Spleen (tissue), 11 donors: Measurements from ENCODE around the gene HOXA7. TPM values are rescaled to one million over a fixed set of nuclear protein-coding genes. Genes with fewer than 3 reads are reported as not detected.
A peak's percentile ranks its signal among the peaks of the same experiment; 100 is the strongest.

Source experiments
- DNase-seq: peaks from one replicate; pipeline ENCODE4 v3.0.0-alpha.2; 2020
- H3K27ac ChIP-seq, 8 donors: fragments of 200-600 bp; sonication (generic) in 7 of 8; 1 replicate in 4 of 8; 2 replicates in 4 of 8; pipeline versions ENCODE4 v1.5.0 to v1.8.0; 2016 to 2021; ENCODE audit warnings: inconsistent platforms in 4 of 8, mild to moderate bottlenecking in 4 of 8, moderate library complexity in 1 of 8
- H3K27me3 ChIP-seq, 7 donors: fragments of 200-600 bp; sonication (generic) in 6 of 7; replicated peaks in 1 of 7; 1 replicate in 4 of 7; 2 replicates in 3 of 7; pipeline versions ENCODE4 v1.5.0 to v1.8.0; 2016 to 2021; ENCODE audit warnings: inconsistent platforms in 3 of 7, mild to moderate bottlenecking in 1 of 7
- H3K36me3 ChIP-seq, 6 donors: fragments of 200-600 bp; sonication (generic) in 5 of 6; 1 replicate in 4 of 6; 2 replicates in 2 of 6; pipeline versions ENCODE4 v1.5.0 to v1.8.0; 2016 to 2021; ENCODE audit warnings: inconsistent platforms in 2 of 6
- H3K4me1 ChIP-seq, 6 donors: fragments of 200-600 bp; sonication (generic) in 5 of 6; 1 replicate in 3 of 6; 2 replicates in 3 of 6; pipeline versions ENCODE4 v1.5.0 to v1.8.0; 2016 to 2021; ENCODE audit warnings: inconsistent platforms in 3 of 6
- H3K4me3 ChIP-seq, 8 donors: fragments of 200-600 bp; sonication (generic) in 7 of 8; 1 replicate in 4 of 8; 2 replicates in 4 of 8; pipeline versions ENCODE4 v1.5.0 to v1.8.0; 2016 to 2021; ENCODE audit warnings: inconsistent platforms in 4 of 8, mild to moderate bottlenecking in 4 of 8, moderate library complexity in 2 of 8
- H3K9me3 ChIP-seq, 8 donors: fragments of 200-600 bp; sonication (generic) in 7 of 8; 1 replicate in 4 of 8; 2 replicates in 4 of 8; pipeline versions ENCODE4 v1.5.0 to v1.8.0; 2016 to 2021; ENCODE audit warnings: inconsistent platforms in 4 of 8
- POLR2A ChIP-seq, 3 donors: fragments of 450-650 bp; IDR thresholded peaks; one replicate each; pipeline ENCODE4 v1.5.1; 2017; ENCODE audit warnings: antibody characterized with exemption in 3 of 3, mild to moderate bottlenecking in 1 of 3
- POLR2AphosphoS5 ChIP-seq, 3 donors: sonication (generic); formaldehyde crosslinking; IDR thresholded peaks; one replicate each; pipeline ENCODE4 v1.5.1; 2017; ENCODE audit warnings: antibody characterized with exemption in 3 of 3
- WGBS, 5 donors: extraction: QIAGEN DNeasy Blood & Tissue Kit in 3 of 5; methylation state at CpG; one replicate each; pipeline versions ENCODE4 v1.1.5 to v1.1.7; 2013 to 2018; 5-methylcytosine and 5-hydroxymethylcytosine counted together
- intact Hi-C: fragments of 100-400 bp; cut with DNase I; formaldehyde crosslinking; loops from one replicate; pipeline ENCODE4 v1.15.0; 2023; ENCODE audit warnings: low total_unique reads
- polyA plus RNA-seq, 3 donors: library from polyadenylated mRNA; stranded (reverse); fragments of 200-250 nt; gene quantifications; one replicate each; pipeline ENCODE4 v1.2.1, GENCODE V29; 2013
- total RNA-seq, 7 donors: library from RNA; depleted of rRNA in 3 of 7; stranded (reverse); fragments of >200 nt in 3 of 7; fragmentation: NEBNext Ultra II Directional in 4 of 7; extraction: Animal tissue kit (Norgen Biotek cat#: 25700) in 4 of 7; gene quantifications; one replicate each; pipeline versions ENCODE4 v1.1.0 to v1.2.1, GENCODE V29; 2016 to 2021
- TF ChIP-seq, protein P1 (sequence below), 11 experiments: fragments of 200-600 bp in 7 of 11; fragments of 450-650 bp in 4 of 11; sonication (generic) in 4 of 11; IDR thresholded peaks in 8 of 11; conservative IDR thresholded peaks in 3 of 11; 1 replicate in 7 of 11; 2 replicates in 4 of 11; pipeline versions ENCODE4 v1.4.0 to v1.8.0; 2016 to 2021; ENCODE audit warnings: antibody characterized with exemption in 11 of 11, inconsistent platforms in 4 of 11, mild to moderate bottlenecking in 1 of 11
- donor health status: healthy with polysubstance abuse.
- donor health status: DM: no; HTN: no; CAD: no; lungs with moderate emphysema.
- donor health status: DM: no; HTN: no; CAD: no.
- donor health status: Bipolar disorder and iron deficiency.
- donor health status: healthy.
- donor health status: DM: no; HTN: no; CAD: no.
- donor health status: DM: yes; HTN: yes; CAD: no.

The HOXA7 gene
- total and polyA plus RNA-seq, 10 donors: 0.55 to 8.0 (median 2.4) TPM

DNA sequence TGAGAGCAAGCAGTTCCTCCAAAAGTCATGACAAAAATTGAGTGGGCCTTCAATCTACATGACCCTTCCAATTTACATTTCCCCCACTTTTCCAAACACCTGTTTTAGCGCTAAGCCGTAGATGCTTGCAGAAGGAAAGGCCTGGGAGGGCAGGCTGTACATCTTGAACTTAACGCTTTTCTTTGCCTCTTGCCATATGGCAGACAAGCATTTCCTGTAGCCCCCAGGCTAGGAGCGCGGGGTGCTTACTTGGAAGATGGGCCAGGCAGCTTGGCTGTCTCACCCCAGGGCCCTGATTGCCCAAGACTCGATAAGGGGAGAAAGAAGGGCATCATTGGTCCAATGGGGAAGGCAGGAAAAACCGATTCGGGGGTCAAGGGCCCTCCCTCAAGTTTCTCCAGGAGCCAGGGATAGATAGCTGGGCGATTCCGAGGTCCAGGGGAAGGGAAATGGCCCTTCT, 15.9 kb upstream of the HOXA7 start:
- H3K27me3 ChIP-seq: peaks cover 47 to 100% (median 100%) of the 10 kb centered on the region in 7 donors
- H3K4me3 ChIP-seq: peak overlapping the region in 3 of 8 donors; percentile 45 to 72 (median 52)
- WGBS, 5 donors: 6 to 19% (median 7%) methylated on average over 10 of the region's 10 CpGs
- DNase-seq: peak; percentile 41
- H3K4me1 ChIP-seq: peaks cover 15 to 76% (median 44%) of the 10 kb centered on the region in 6 donors
- H3K36me3 ChIP-seq: no peaks in the 10 kb centered on the region
- H3K9me3 ChIP-seq: peaks cover 0 to 8% (median 0%) of the 10 kb centered on the region in 8 donors
- intact Hi-C loops: no loop called here
- no peak overlapping the region for H3K27ac ChIP-seq
- TF ChIP-seq, protein P1, sequence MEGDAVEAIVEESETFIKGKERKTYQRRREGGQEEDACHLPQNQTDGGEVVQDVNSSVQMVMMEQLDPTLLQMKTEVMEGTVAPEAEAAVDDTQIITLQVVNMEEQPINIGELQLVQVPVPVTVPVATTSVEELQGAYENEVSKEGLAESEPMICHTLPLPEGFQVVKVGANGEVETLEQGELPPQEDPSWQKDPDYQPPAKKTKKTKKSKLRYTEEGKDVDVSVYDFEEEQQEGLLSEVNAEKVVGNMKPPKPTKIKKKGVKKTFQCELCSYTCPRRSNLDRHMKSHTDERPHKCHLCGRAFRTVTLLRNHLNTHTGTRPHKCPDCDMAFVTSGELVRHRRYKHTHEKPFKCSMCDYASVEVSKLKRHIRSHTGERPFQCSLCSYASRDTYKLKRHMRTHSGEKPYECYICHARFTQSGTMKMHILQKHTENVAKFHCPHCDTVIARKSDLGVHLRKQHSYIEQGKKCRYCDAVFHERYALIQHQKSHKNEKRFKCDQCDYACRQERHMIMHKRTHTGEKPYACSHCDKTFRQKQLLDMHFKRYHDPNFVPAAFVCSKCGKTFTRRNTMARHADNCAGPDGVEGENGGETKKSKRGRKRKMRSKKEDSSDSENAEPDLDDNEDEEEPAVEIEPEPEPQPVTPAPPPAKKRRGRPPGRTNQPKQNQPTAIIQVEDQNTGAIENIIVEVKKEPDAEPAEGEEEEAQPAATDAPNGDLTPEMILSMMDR (IDR thresholded peaks at IDR 0.05 in 8 of 11, conservative IDR thresholded peaks at IDR 0.05 in 3 of 11): no peak
- TF ChIP-seq POLR2A (IDR thresholded peaks at IDR 0.05) (no peak), POLR2AphosphoS5 (IDR thresholded peaks at IDR 0.05) (no peak)

DNA sequence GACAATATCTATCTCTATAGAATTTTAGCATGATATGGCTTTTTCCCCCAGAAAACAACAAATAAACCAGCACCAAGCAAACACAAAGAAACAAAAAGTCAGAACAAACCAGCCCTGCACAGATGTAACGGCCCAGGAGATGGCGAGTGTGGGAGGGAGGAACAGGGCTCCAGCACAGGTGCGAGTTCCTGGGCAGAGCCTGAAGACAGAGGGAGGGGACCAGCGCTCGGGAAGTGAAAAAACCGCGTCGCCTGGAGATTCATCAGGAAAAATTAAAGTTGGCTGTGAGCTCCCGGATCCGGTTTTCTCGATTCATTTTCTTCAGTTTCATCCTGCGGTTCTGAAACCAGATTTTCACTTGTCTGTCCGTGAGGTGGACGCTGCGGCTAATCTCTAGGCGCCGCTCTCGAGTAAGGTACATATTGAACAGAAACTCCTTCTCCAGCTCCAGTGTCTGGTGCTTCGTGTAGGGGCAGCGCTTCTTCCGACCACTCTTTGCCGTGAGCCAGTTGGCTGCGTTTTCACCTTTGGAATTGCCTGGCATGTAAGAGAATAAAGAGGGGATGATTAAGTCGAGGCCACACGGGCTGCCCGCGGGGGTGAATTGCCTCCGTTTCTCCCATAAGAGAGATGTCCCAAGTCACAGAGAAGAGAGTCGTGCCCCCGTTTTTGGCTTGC, 15.3 kb upstream of the HOXA7 start:
- H3K27ac ChIP-seq: no peak overlapping the region
- TF ChIP-seq, protein P1 (IDR thresholded peaks at IDR 0.05 in 8 of 11, conservative IDR thresholded peaks at IDR 0.05 in 3 of 11): no peak
- peak in 1 of 3 donors; percentile 3 for TF ChIP-seq POLR2AphosphoS5 (IDR thresholded peaks at IDR 0.05)
- H3K9me3 ChIP-seq: peaks cover 0 to 8% (median 0%) of the 10 kb centered on the region in 8 donors
- peak; percentile 54 for DNase-seq
- intact Hi-C loops: no loop called here
- H3K4me1 ChIP-seq: peaks cover 17 to 82% (median 49%) of the 10 kb centered on the region in 6 donors
- WGBS, 5 donors: 4 to 10% (median 6%) methylated on average over 30 of the region's 30 CpGs
- H3K4me3 ChIP-seq: no peak overlapping the region
- no peaks in the 10 kb centered on the region for H3K36me3 ChIP-seq
- peaks cover 47 to 100% (median 100%) of the 10 kb centered on the region in 7 donors for H3K27me3 ChIP-seq

DNA sequence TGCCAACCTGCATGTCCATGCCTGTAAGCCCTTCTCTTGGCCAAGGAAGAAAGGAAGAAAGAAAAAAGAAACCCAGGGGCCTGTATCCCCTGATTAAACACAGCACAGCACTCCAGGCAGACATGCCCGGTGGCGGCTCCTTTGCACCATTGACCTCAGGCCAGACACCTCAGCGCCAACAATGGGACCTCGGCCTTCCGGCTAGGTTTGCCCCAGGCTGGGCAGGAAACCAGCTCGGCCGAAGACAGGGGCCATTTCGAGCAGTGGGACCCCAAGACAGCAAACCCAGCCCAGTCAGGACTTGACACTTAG, 14.8 kb upstream of the HOXA7 start:
- no peak overlapping the region for H3K4me3 ChIP-seq
- DNase-seq: peak; percentile 62
- H3K27ac ChIP-seq: no peak overlapping the region
- WGBS, 5 donors: 3 to 16% (median 10%) methylated on average over 8 of the region's 8 CpGs
- peaks cover 22 to 87% (median 54%) of the 10 kb centered on the region in 6 donors for H3K4me1 ChIP-seq
- TF ChIP-seq POLR2AphosphoS5 (IDR thresholded peaks at IDR 0.05): peak in 2 of 3 donors; percentile 4 to 14
- TF ChIP-seq, protein P1 (IDR thresholded peaks at IDR 0.05 in 8 of 11, conservative IDR thresholded peaks at IDR 0.05 in 3 of 11): no peak
- peaks cover 51 to 100% (median 100%) of the 10 kb centered on the region in 7 donors for H3K27me3 ChIP-seq
- intact Hi-C loops: no loop called here
- no peaks in the 10 kb centered on the region for H3K36me3 ChIP-seq
- peaks cover 0 to 9% (median 0%) of the 10 kb centered on the region in 8 donors for H3K9me3 ChIP-seq

GRCh38 chr7:27170426-27171324, 14.2 kb upstream of the HOXA7 start:
- WGBS, 5 donors: 27 to 29% (median 27%) methylated on average over 11 of the region's 11 CpGs
- H3K9me3 ChIP-seq: peaks cover 0 to 14% (median 0%) of the 10 kb centered on the region in 8 donors
- peaks cover 57 to 100% (median 100%) of the 10 kb centered on the region in 7 donors for H3K27me3 ChIP-seq
- TF ChIP-seq, protein P1 (IDR thresholded peaks at IDR 0.05 in 8 of 11, conservative IDR thresholded peaks at IDR 0.05 in 3 of 11): no peak
- TF ChIP-seq POLR2A (IDR thresholded peaks at IDR 0.05) (no peak), POLR2AphosphoS5 (IDR thresholded peaks at IDR 0.05) (no peak)
- peaks cover 23 to 89% (median 60%) of the 10 kb centered on the region in 6 donors for H3K4me1 ChIP-seq
- no peaks in the 10 kb centered on the region for H3K36me3 ChIP-seq
- H3K4me3 ChIP-seq: no peak overlapping the region
- no peak overlapping the region for H3K27ac ChIP-seq
- no peak for DNase-seq
- intact Hi-C loops: no loop called here
